Measurements from ENCODE around the gene MYLK. TPM values are rescaled to one million over a fixed set of nuclear protein-coding genes. Genes with fewer than 3 reads are reported as not detected.
"Not testable (repeated sequence)": the region's sequence is repeated elsewhere in the genome, so short reads cannot be mapped to it uniquely, and the experiment has no call there.

Gene MYLK
- total RNA-seq, 4 donors from 2014 or later, result 10.7 to 320 (median 42.0) TPM

DNA sequence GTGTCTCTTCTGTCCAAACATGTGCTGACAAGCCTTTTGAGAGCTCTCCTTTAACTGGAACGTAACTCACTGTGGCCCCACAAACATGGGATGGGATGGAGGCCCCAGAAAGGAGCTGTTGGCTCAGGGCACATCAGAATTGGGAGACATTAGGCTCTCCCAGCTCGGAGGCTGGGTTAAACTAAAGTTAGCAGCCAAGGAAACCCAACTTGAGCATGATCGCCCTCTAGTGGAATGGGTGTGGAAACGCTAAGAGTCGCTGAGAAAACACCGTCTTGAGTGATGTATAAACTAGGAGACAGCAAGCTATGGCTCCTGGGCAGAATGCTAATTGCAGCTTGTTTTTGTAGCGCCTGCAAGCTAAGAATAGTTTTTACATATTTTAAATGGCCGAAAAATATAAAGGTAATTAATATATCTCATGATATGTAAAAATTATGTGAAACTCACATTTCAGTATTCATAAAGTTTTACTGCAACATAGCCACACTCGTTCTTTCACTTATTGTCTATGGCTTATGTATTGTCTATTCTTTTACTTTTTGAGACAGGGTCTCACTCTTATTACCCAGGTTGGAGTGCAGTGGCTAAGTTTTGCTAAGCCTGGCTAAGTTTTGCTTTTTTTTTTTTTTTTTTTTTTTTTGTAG lies 160.5 kb downstream of the MYLK start:
- Histone ChIP-seq H3K36me3 (no peaks in the 10 kb centered on the region), H3K4me1 (peaks cover 12 to 41% (median 18%) of the 10 kb centered on the region in 3 donors), H3K27ac (peak overlapping the region in 2 of 4 donors; percentile 24 to 36), H3K4me3 (no peak overlapping the region), H3K9me3 (no peaks in the 10 kb centered on the region), H3K27me3 (peaks cover 0 to 3% (median 0%) of the 10 kb centered on the region in 4 donors)
- intact Hi-C loops (cut with DNase I), result no loop called here
- DNase-seq, result no peak
- 12% methylated on average over 8 to 9 of the region's 9 CpGs for WGBS, 2 donors
- TF ChIP-seq POLR2A (IDR thresholded peaks at IDR 0.05), result no peak
- TF ChIP-seq, protein P1, sequence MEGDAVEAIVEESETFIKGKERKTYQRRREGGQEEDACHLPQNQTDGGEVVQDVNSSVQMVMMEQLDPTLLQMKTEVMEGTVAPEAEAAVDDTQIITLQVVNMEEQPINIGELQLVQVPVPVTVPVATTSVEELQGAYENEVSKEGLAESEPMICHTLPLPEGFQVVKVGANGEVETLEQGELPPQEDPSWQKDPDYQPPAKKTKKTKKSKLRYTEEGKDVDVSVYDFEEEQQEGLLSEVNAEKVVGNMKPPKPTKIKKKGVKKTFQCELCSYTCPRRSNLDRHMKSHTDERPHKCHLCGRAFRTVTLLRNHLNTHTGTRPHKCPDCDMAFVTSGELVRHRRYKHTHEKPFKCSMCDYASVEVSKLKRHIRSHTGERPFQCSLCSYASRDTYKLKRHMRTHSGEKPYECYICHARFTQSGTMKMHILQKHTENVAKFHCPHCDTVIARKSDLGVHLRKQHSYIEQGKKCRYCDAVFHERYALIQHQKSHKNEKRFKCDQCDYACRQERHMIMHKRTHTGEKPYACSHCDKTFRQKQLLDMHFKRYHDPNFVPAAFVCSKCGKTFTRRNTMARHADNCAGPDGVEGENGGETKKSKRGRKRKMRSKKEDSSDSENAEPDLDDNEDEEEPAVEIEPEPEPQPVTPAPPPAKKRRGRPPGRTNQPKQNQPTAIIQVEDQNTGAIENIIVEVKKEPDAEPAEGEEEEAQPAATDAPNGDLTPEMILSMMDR (IDR thresholded peaks at IDR 0.05), result peak in 5 of 6 experiments; percentile 75 to 84 (median 79)

GRCh38 chr3:123723070-123723469 lies 161.1 kb downstream of the MYLK start:
- H3K9me3 ChIP-seq, result no peaks in the 10 kb centered on the region
- intact Hi-C loops (cut with DNase I), result no loop called here
- peak overlapping the region in 2 of 4 donors; percentile 24 to 36 for H3K27ac ChIP-seq
- H3K4me1 ChIP-seq, result peaks cover 12 to 46% (median 18%) of the 10 kb centered on the region in 3 donors
- no peak for DNase-seq
- H3K4me3 ChIP-seq, result no peak overlapping the region
- WGBS, 2 donors, result 11 to 35% methylated on average over 1 to 4 of the region's 4 CpGs
- TF ChIP-seq, protein P1 (IDR thresholded peaks at IDR 0.05), result no peak
- TF ChIP-seq POLR2A (IDR thresholded peaks at IDR 0.05), result no peak
- H3K27me3 ChIP-seq, result no peaks in the 10 kb centered on the region
- H3K36me3 ChIP-seq, result no peaks in the 10 kb centered on the region

DNA sequence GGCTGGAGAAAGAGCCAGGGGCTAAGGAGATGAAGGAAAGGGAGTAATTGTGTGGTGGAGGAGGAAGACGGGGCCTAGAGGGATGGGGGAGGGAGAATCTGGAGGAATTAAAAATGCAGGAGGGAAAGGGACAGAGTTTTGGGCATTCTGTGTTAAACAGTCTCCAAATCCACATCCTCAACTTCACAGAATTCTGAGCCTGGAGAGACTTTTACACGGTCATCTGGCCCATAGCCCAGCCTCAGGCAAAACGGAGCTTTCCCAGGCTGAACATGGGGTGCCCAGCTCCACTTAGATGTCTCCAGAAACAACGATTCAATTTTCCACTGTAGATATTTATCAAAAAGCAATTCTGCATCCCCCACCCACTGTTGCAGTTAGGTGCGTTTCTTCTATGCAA lies 161.7 kb downstream of the MYLK start:
- Histone ChIP-seq H3K4me3 (no peak overlapping the region), H3K27me3 (no peaks in the 10 kb centered on the region), H3K36me3 (no peaks in the 10 kb centered on the region), H3K9me3 (no peaks in the 10 kb centered on the region), H3K4me1 (peaks cover 12 to 48% (median 18%) of the 10 kb centered on the region in 3 donors), H3K27ac (no peak overlapping the region)
- DNase-seq, result no peak
- TF ChIP-seq, protein P1 (IDR thresholded peaks at IDR 0.05), result no peak
- TF ChIP-seq POLR2A (IDR thresholded peaks at IDR 0.05), result no peak
- intact Hi-C loops (cut with DNase I), result no loop called here
- 58 to 59% methylated on average over 5 of the region's 5 CpGs for WGBS, 2 donors

- Histone ChIP-seq H3K27me3 (no peaks in the 10 kb centered on the region), H3K4me3 (no peak overlapping the region), H3K4me1 (peaks cover 12 to 48% (median 18%) of the 10 kb centered on the region in 3 donors), H3K27ac (no peak overlapping the region), H3K36me3 (no peaks in the 10 kb centered on the region), H3K9me3 (no peaks in the 10 kb centered on the region)
- TF ChIP-seq, protein P1 (IDR thresholded peaks at IDR 0.05), result no peak
- TF ChIP-seq POLR2A (IDR thresholded peaks at IDR 0.05), result no peak
- no peak for DNase-seq
- intact Hi-C loops (cut with DNase I), result no loop called here
- WGBS, 2 donors, result 30 to 33% methylated on average over 2 of the region's 10 CpGs
These were observed 162.1 kb downstream of the MYLK start for GRCh38 chr3:123722021-123722420.

DNA sequence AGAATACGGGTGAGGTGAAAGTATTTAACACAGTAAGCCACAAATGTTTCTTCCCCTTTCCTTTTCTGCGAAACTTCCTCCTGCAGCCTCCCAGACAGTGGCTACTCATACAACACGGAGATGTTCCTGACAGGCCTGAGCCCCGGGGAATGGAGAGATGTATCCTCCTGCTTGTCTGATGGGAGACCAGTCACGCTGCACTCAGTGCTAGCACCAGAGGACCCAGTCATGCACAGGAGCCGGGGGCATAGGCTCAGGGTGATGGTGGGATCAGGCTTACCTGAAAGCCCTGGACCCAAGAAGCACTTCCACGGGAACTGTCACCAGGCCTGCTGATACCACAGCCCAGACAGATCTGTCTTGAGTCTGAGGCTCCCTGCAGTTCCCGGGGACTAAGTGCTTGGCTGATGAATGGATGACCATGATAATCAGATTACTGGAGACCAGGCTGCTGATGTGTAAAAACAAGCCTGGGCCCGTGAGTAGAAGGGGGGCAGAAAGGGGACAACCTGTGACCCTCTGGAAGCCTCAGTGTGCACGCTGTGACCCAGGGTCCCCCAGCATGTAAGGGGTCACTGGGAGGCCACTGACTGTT lies 162.9 kb downstream of the MYLK start:
- DNase-seq; H3K4me3 ChIP-seq; H3K9me3 ChIP-seq; H3K27me3 ChIP-seq; intact Hi-C loops (cut with DNase I); H3K36me3 ChIP-seq: not testable (repeated sequence)
- 61% methylated on average over 4 of the region's 10 CpGs; no CpG with 5 or more reads in 1 of the 2 donors for WGBS, 2 donors
- H3K27ac ChIP-seq, result peak overlapping the region in 3 of 4 donors; percentile 45 to 76 (median 70)
- peaks cover 12 to 48% (median 18%) of the 10 kb centered on the region in 3 donors for H3K4me1 ChIP-seq
